ENCODE results near the gene KRTCAP2.
A peak's percentile ranks its signal among the peaks of the same experiment; 100 is the strongest.
"Not testable (repeated sequence)": the region's sequence is repeated elsewhere in the genome, so short reads cannot be mapped to it uniquely, and the experiment has no call there.

Gene KRTCAP2

GRCh38 chr1:155160128-155160527 lies 13.0 kb downstream of the KRTCAP2 start:
- Histone ChIP-seq H3K9ac (ENCODE audit: low read length) (no peak overlapping the region), H3K9me3 (ENCODE audit: control insufficient read depth, low read length) (no peaks in the 10 kb centered on the region), H3K4me3 (ENCODE audit: low read length) (no peak overlapping the region), H3K4me1 (ENCODE audit: control insufficient read depth, insufficient read depth, low read length) (no peaks in the 10 kb centered on the region), H3K27me3 (replicated peaks; ENCODE audit: control insufficient read depth, insufficient read depth, low read length) (peaks cover 5% of the 10 kb centered on the region), H3K36me3 (ENCODE audit: control insufficient read depth, insufficient read depth, low read length, severe bottlenecking) (no peaks in the 10 kb centered on the region)
- DNase-seq (ENCODE audit: low read depth), result no peak

DNA sequence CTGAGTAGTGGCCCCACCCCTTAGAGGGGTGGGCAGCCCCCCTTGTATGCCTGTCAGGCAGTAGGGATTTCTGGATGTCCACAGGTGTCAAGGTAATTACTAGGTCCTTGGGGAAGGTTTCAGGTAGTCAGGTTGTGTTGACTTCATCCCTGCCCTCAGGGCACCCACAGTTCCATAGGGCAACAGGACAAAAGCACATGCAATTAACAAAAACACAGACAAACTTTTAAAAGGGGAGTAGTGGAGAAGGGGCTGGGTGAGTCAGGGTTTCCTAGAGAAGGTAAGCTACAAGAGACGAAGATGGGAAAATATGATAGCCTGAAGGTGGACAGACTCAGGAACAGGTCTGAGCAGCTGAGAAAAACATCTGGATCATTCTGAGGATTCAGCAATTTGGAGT lies 14.1 kb downstream of the KRTCAP2 start:
- H3K36me3 ChIP-seq (ENCODE audit: control insufficient read depth, insufficient read depth, low read length, severe bottlenecking), result no peaks in the 10 kb centered on the region
- DNase-seq (ENCODE audit: low read depth), result no peak
- H3K4me3 ChIP-seq (ENCODE audit: low read length), result no peak overlapping the region
- H3K27me3 ChIP-seq (replicated peaks; ENCODE audit: control insufficient read depth, insufficient read depth, low read length), result peaks cover 5% of the 10 kb centered on the region
- no peaks in the 10 kb centered on the region for H3K4me1 ChIP-seq (ENCODE audit: control insufficient read depth, insufficient read depth, low read length)
- no peak overlapping the region for H3K9ac ChIP-seq (ENCODE audit: low read length)
- H3K9me3 ChIP-seq (ENCODE audit: control insufficient read depth, low read length), result no peaks in the 10 kb centered on the region

- not testable (repeated sequence) for H3K27me3 ChIP-seq (replicated peaks; ENCODE audit: control insufficient read depth, insufficient read depth, low read length); H3K4me1 ChIP-seq (ENCODE audit: control insufficient read depth, insufficient read depth, low read length); H3K9me3 ChIP-seq (ENCODE audit: control insufficient read depth, low read length); DNase-seq (ENCODE audit: low read depth); H3K9ac ChIP-seq (ENCODE audit: low read length); H3K4me3 ChIP-seq (ENCODE audit: low read length); H3K36me3 ChIP-seq (ENCODE audit: control insufficient read depth, insufficient read depth, low read length, severe bottlenecking)
These were observed 17.0 kb downstream of the KRTCAP2 start for GRCh38 chr1:155155996-155156643.

DNA sequence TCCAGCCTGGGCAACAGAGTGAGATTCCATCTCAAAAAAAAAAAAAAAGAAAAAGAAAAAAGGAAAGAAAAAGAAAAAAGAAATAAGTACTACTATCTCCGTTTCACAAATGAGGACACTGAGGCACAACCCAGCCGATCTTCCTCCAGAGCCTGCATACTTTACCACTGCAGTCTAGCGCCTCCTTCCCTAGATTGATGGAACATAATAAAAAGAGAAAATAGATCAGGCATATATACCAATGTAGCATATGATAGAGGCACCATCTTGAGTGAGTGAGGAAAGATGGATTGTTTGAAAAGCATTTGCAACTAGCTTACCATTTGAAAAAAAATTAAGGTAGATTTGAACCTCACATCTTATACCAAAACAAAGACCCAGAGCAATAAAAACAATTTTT lies 27.6 kb downstream of the KRTCAP2 start:
- no peak overlapping the region for H3K4me3 ChIP-seq (ENCODE audit: low read length)
- no peaks in the 10 kb centered on the region for H3K36me3 ChIP-seq (ENCODE audit: control insufficient read depth, insufficient read depth, low read length, severe bottlenecking)
- peaks cover 26% of the 10 kb centered on the region for H3K27me3 ChIP-seq (replicated peaks; ENCODE audit: control insufficient read depth, insufficient read depth, low read length)
- H3K4me1 ChIP-seq (ENCODE audit: control insufficient read depth, insufficient read depth, low read length), result no peaks in the 10 kb centered on the region
- no peaks in the 10 kb centered on the region for H3K9me3 ChIP-seq (ENCODE audit: control insufficient read depth, low read length)
- no peak overlapping the region for H3K9ac ChIP-seq (ENCODE audit: low read length)
- no peak for DNase-seq (ENCODE audit: low read depth)

- Histone ChIP-seq H3K36me3 (ENCODE audit: control insufficient read depth, insufficient read depth, low read length, severe bottlenecking) (peaks cover 9% of the 10 kb centered on the region), H3K4me1 (ENCODE audit: control insufficient read depth, insufficient read depth, low read length) (peaks cover 13% of the 10 kb centered on the region), H3K4me3 (ENCODE audit: low read length) (no peak overlapping the region), H3K9me3 (ENCODE audit: control insufficient read depth, low read length) (no peaks in the 10 kb centered on the region), H3K27me3 (replicated peaks; ENCODE audit: control insufficient read depth, insufficient read depth, low read length) (peaks cover 12% of the 10 kb centered on the region), H3K9ac (ENCODE audit: low read length) (no peak overlapping the region)
- no peak for DNase-seq (ENCODE audit: low read depth)
These were observed 31.4 kb downstream of the KRTCAP2 start for GRCh38 chr1:155141749-155142148.

DNA sequence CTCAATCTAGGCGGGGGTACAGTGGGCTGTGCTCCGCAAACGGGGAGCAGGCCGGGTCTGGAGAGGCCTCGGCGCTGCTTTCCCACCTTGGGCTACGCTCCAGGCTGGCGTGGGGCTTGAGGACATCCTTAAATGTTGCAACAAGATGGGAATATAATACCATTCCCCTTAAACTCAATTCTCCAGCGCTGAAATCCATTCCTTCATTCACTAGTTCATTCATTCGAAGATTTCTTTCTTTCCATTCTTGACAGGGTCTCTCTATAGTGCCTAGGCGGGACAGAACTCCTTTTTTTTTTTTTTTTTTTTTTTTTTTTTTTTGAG lies 32.5 kb downstream of the KRTCAP2 start:
- H3K4me1 ChIP-seq (ENCODE audit: control insufficient read depth, insufficient read depth, low read length), result peaks cover 15% of the 10 kb centered on the region
- H3K27me3 ChIP-seq (replicated peaks; ENCODE audit: control insufficient read depth, insufficient read depth, low read length), result peaks cover 6% of the 10 kb centered on the region
- no peak for DNase-seq (ENCODE audit: low read depth)
- no peaks in the 10 kb centered on the region for H3K9me3 ChIP-seq (ENCODE audit: control insufficient read depth, low read length)
- H3K9ac ChIP-seq (ENCODE audit: low read length), result peak overlapping the region; percentile 90
- H3K36me3 ChIP-seq (ENCODE audit: control insufficient read depth, insufficient read depth, low read length, severe bottlenecking), result peaks cover 9% of the 10 kb centered on the region
- peak overlapping the region; percentile 96 for H3K4me3 ChIP-seq (ENCODE audit: low read length)

DNA sequence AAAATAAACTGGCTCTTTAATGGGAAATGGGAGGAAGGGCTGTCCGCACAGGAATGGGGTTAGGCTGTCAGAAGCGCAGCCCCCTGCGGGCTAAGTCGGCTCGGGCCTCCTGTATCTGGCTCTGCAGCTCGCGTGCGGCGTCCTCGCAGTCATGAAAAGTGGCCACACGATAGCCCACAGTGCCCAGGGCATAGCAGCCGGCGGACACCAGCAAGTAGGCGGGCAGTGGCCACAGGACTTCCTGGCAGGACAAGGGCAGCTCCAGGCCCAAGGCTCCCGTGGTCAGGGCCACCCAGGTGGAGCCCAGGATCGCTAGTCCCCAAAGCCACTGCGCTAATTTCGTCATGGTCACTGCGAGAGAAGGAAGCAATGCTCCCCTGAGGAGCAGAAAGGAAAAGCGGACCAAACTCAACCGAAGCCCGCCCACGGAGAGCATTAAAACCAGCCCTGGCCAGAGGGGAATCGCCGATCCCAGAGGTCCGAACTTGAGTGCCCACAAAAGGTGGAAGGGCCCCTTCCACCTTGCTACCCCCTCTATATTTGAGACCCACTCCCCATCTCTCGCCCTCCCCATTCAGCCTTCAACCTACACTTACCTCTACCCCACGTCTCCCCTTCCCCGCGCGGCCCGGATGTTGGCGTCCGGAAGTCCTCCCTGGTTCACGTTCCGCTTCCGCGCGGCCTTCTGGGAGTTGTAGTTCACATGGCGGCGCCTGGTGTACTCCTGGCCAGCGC lies 33.0 kb downstream of the KRTCAP2 start, which contains the start of gene DPM3:
Gene DPM3, minus strand, starts transcription at position 637 of the 735 bp plus-strand sequence. Its CDS starts 291 bp downstream, at position 346.
- peaks cover 18% of the 10 kb centered on the region for H3K4me1 ChIP-seq (ENCODE audit: control insufficient read depth, insufficient read depth, low read length)
- no peaks in the 10 kb centered on the region for H3K9me3 ChIP-seq (ENCODE audit: control insufficient read depth, low read length)
- DNase-seq (ENCODE audit: low read depth), result peak; percentile 97
- H3K9ac ChIP-seq (ENCODE audit: low read length), result peak within 1 kb of the TSS; percentile 90
- peak within 1 kb of the TSS; percentile 96 for H3K4me3 ChIP-seq (ENCODE audit: low read length)
- peaks cover 9% of the 10 kb centered on the region for H3K36me3 ChIP-seq (ENCODE audit: control insufficient read depth, insufficient read depth, low read length, severe bottlenecking)
- peaks cover 6% of the 10 kb centered on the region for H3K27me3 ChIP-seq (replicated peaks; ENCODE audit: control insufficient read depth, insufficient read depth, low read length)

- no peaks in the 10 kb centered on the region for H3K9me3 ChIP-seq (ENCODE audit: control insufficient read depth, low read length)
- peaks cover 26% of the 10 kb centered on the region for H3K4me1 ChIP-seq (ENCODE audit: control insufficient read depth, insufficient read depth, low read length)
- H3K36me3 ChIP-seq (ENCODE audit: control insufficient read depth, insufficient read depth, low read length, severe bottlenecking), result peaks cover 14% of the 10 kb centered on the region
- DNase-seq (ENCODE audit: low read depth), result no peak
- peak overlapping the region; percentile 98 for H3K9ac ChIP-seq (ENCODE audit: low read length)
- H3K4me3 ChIP-seq (ENCODE audit: low read length), result peak overlapping the region; percentile 98
- peaks cover 2% of the 10 kb centered on the region for H3K27me3 ChIP-seq (replicated peaks; ENCODE audit: control insufficient read depth, insufficient read depth, low read length)
These were observed 35.8 kb downstream of the KRTCAP2 start for GRCh38 chr1:155137154-155137949.

GRCh38 chr1:155136748-155137147 lies 36.4 kb downstream of the KRTCAP2 start:
- Histone ChIP-seq H3K27me3 (replicated peaks; ENCODE audit: control insufficient read depth, insufficient read depth, low read length) (no peaks in the 10 kb centered on the region), H3K9ac (ENCODE audit: low read length) (peak overlapping the region; percentile 98), H3K4me1 (ENCODE audit: control insufficient read depth, insufficient read depth, low read length) (peaks cover 26% of the 10 kb centered on the region), H3K9me3 (ENCODE audit: control insufficient read depth, low read length) (no peaks in the 10 kb centered on the region), H3K36me3 (ENCODE audit: control insufficient read depth, insufficient read depth, low read length, severe bottlenecking) (peaks cover 14% of the 10 kb centered on the region), H3K4me3 (ENCODE audit: low read length) (peak overlapping the region; percentile 98)
- DNase-seq (ENCODE audit: low read depth), result no peak

GRCh38 chr1:155135415-155136028 lies 37.6 kb downstream of the KRTCAP2 start, which contains the start of gene SLC50A1:
Gene SLC50A1 (plus strand): TSS chr1:155135852. CDS start chr1:155135912, 60 bp downstream.
- Histone ChIP-seq H3K27me3 (replicated peaks; ENCODE audit: control insufficient read depth, insufficient read depth, low read length) (no peaks in the 10 kb centered on the region), H3K9ac (ENCODE audit: low read length) (peak within 1 kb of the TSS; percentile 98), H3K4me1 (ENCODE audit: control insufficient read depth, insufficient read depth, low read length) (peaks cover 26% of the 10 kb centered on the region), H3K9me3 (ENCODE audit: control insufficient read depth, low read length) (no peaks in the 10 kb centered on the region), H3K36me3 (ENCODE audit: control insufficient read depth, insufficient read depth, low read length, severe bottlenecking) (peaks cover 22% of the 10 kb centered on the region), H3K4me3 (ENCODE audit: low read length) (peak within 1 kb of the TSS; percentile 98)
- DNase-seq (ENCODE audit: low read depth), result peak; percentile 97

All from adipocyte (in vitro differentiated cells).